Measurements from ENCODE around the gene VWA2.

DNA sequence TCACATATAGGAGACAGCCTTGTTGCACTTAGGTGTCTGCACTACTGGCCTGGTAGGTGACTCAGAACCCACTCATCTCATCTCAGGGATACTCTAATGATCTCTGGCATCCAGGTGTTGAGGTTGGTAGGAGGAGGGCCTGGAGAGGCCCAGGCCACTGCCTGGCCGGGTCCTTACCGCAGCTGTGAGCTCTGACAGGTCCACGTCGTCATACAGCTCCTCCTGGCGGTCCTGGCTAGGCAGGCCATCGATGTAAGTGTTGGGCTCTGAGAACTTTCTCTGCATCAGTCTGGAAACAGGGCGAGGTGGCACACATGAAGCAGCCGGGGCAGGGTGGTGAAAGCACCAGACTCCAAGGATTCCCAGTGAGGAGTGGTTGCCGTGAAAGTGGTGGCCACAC, 62.1 kb downstream of the VWA2 start:
- TF ChIP-seq, protein P1, sequence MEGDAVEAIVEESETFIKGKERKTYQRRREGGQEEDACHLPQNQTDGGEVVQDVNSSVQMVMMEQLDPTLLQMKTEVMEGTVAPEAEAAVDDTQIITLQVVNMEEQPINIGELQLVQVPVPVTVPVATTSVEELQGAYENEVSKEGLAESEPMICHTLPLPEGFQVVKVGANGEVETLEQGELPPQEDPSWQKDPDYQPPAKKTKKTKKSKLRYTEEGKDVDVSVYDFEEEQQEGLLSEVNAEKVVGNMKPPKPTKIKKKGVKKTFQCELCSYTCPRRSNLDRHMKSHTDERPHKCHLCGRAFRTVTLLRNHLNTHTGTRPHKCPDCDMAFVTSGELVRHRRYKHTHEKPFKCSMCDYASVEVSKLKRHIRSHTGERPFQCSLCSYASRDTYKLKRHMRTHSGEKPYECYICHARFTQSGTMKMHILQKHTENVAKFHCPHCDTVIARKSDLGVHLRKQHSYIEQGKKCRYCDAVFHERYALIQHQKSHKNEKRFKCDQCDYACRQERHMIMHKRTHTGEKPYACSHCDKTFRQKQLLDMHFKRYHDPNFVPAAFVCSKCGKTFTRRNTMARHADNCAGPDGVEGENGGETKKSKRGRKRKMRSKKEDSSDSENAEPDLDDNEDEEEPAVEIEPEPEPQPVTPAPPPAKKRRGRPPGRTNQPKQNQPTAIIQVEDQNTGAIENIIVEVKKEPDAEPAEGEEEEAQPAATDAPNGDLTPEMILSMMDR (IDR thresholded peaks at IDR 0.05), result no peak
- no peak for TF ChIP-seq POLR2A (IDR thresholded peaks at IDR 0.05; ENCODE audit: low read depth)
